Measurements from ENCODE around the gene NAGA.
"Not testable (repeated sequence)": the region's sequence is repeated elsewhere in the genome, so short reads cannot be mapped to it uniquely, and the experiment has no call there.

NAGA gene

GRCh38 chr22:42070517-42071422 lies at the start of gene NAGA:
TSS of gene NAGA (minus strand) at chr22:42070812. CDS start at chr22:42070297, 515 bp downstream.
- peak; percentile 97 for DNase-seq

- peak; percentile 25 for DNase-seq
Measured at GRCh38 chr22:42116848-42117424, 46.3 kb upstream of the NAGA start.

GRCh38 chr22:42115420-42115830 lies 44.8 kb upstream of the NAGA start:
- DNase-seq, result peak; percentile 13

- DNase-seq, result peak; percentile 61
Measured at GRCh38 chr22:42114721-42115120, 44.1 kb upstream of the NAGA start.

- peak; percentile 22 for DNase-seq
Measured at GRCh38 chr22:42112793-42113192, 42.2 kb upstream of the NAGA start.

GRCh38 chr22:42111798-42112197 lies 41.2 kb upstream of the NAGA start:
- no peak for DNase-seq

GRCh38 chr22:42108848-42109247 lies 38.2 kb upstream of the NAGA start:
- DNase-seq, result no peak

- DNase-seq, result not testable (repeated sequence)
Measured at GRCh38 chr22:42104332-42104860, 33.8 kb upstream of the NAGA start.

GRCh38 chr22:42101199-42101598 lies 30.6 kb upstream of the NAGA start:
- no peak for DNase-seq

GRCh38 chr22:42091455-42091782 lies 20.8 kb upstream of the NAGA start:
- DNase-seq, result no peak

- DNase-seq, result peak; percentile 99
Measured at GRCh38 chr22:42090596-42091454, 20.2 kb upstream of the NAGA start, which contains the start of gene NDUFA6. TSS of gene NDUFA6 (minus strand) at chr22:42090772. CDS start at chr22:42090744, 28 bp downstream.

GRCh38 chr22:42086051-42086450 lies 15.4 kb upstream of the NAGA start:
- no peak for DNase-seq

- DNase-seq, result no peak
Measured at GRCh38 chr22:42084874-42085273, 14.3 kb upstream of the NAGA start.

- DNase-seq, result peak; percentile 24
Measured at GRCh38 chr22:42083119-42083518, 12.5 kb upstream of the NAGA start.

GRCh38 chr22:42080287-42080686 lies 9.7 kb upstream of the NAGA start:
- peak; percentile 71 for DNase-seq

GRCh38 chr22:42079319-42080251 lies 9.0 kb upstream of the NAGA start, which contains the start of gene SMDT1:
TSS of gene SMDT1 (plus strand) at chr22:42079700. CDS start at chr22:42079769, 69 bp downstream.
- DNase-seq, result peak; percentile 99

- DNase-seq, result peak; percentile 53
Measured at GRCh38 chr22:42078469-42079318, 8.1 kb upstream of the NAGA start.

- DNase-seq, result no peak
Measured at GRCh38 chr22:42077486-42078125, 7.0 kb upstream of the NAGA start.

GRCh38 chr22:42076764-42077485 lies 6.3 kb upstream of the NAGA start:
- DNase-seq, result no peak
